Measurements from ENCODE around the gene PDCD5. TPM values are rescaled to one million over a fixed set of nuclear protein-coding genes. Genes with fewer than 3 reads are reported as not detected.

PDCD5 gene
- total and polyA plus RNA-seq, 10 donors: 41.6 to 95.9 (median 54.1) TPM

GRCh38 chr19:32544917-32545316 lies 36.1 kb upstream of the PDCD5 start:
- no peak for DNase-seq
- H3K9me3 ChIP-seq: no peaks in the 10 kb centered on the region
- intact Hi-C loops (cut with DNase I; ENCODE audit: low total_unique reads): no loop called here
- TF ChIP-seq CTCF (IDR thresholded peaks at IDR 0.05 in 8 of 11, conservative IDR thresholded peaks at IDR 0.05 in 3 of 11) (no peak), POLR2A (IDR thresholded peaks at IDR 0.05) (no peak), POLR2AphosphoS5 (IDR thresholded peaks at IDR 0.05) (no peak)
- whole genome bisulfite sequencing, 5 donors: 82 to 89% (median 84%) methylated on average over 6 to 7 of the region's 7 CpGs
- H3K4me1 ChIP-seq: no peaks in the 10 kb centered on the region
- no peak overlapping the region for H3K4me3 ChIP-seq
- H3K27me3 ChIP-seq (replicated peaks in 1 of 7): no peaks in the 10 kb centered on the region
- H3K27ac ChIP-seq: no peak overlapping the region
- no peaks in the 10 kb centered on the region for H3K36me3 ChIP-seq

GRCh38 chr19:32550666-32551065 lies 30.3 kb upstream of the PDCD5 start:
- TF ChIP-seq POLR2AphosphoS5 (IDR thresholded peaks at IDR 0.05): no peak
- TF ChIP-seq POLR2A (IDR thresholded peaks at IDR 0.05): no peak
- no peaks in the 10 kb centered on the region for H3K4me1 ChIP-seq
- no peaks in the 10 kb centered on the region for H3K9me3 ChIP-seq
- no peak for DNase-seq
- 74 to 79% (median 75%) methylated on average over 5 of the region's 5 CpGs for WGBS, 5 donors
- no peaks in the 10 kb centered on the region for H3K27me3 ChIP-seq (replicated peaks in 1 of 7)
- no peaks in the 10 kb centered on the region for H3K36me3 ChIP-seq
- H3K27ac ChIP-seq: no peak overlapping the region
- intact Hi-C loops (cut with DNase I; ENCODE audit: low total_unique reads): no loop called here
- H3K4me3 ChIP-seq: no peak overlapping the region

- 58 to 100% (median 80%) methylated on average over 1 of the region's 1 CpG for WGBS, 5 donors
- Histone ChIP-seq H3K27ac (no peak overlapping the region), H3K9me3 (no peaks in the 10 kb centered on the region), H3K4me1 (no peaks in the 10 kb centered on the region), H3K27me3 (replicated peaks in 1 of 7) (peaks cover 0 to 17% (median 0%) of the 10 kb centered on the region in 7 donors), H3K36me3 (no peaks in the 10 kb centered on the region), H3K4me3 (no peak overlapping the region)
- no peak for TF ChIP-seq CTCF (IDR thresholded peaks at IDR 0.05 in 8 of 11, conservative IDR thresholded peaks at IDR 0.05 in 3 of 11)
- no peak for TF ChIP-seq POLR2A (IDR thresholded peaks at IDR 0.05)
- TF ChIP-seq POLR2AphosphoS5 (IDR thresholded peaks at IDR 0.05): no peak
- intact Hi-C loops (cut with DNase I; ENCODE audit: low total_unique reads): no loop called here
- no peak for DNase-seq
Observed at GRCh38 chr19:32555786-32556185, 25.2 kb upstream of the PDCD5 start.

- H3K9me3 ChIP-seq: no peaks in the 10 kb centered on the region
- no peaks in the 10 kb centered on the region for H3K36me3 ChIP-seq
- DNase-seq: peak; percentile 19
- 62 to 66% (median 64%) methylated on average over 10 of the region's 10 CpGs for WGBS, 5 donors
- TF ChIP-seq POLR2AphosphoS5 (IDR thresholded peaks at IDR 0.05) (no peak), POLR2A (IDR thresholded peaks at IDR 0.05) (no peak), CTCF (IDR thresholded peaks at IDR 0.05 in 8 of 11, conservative IDR thresholded peaks at IDR 0.05 in 3 of 11) (no peak)
- H3K27me3 ChIP-seq (replicated peaks in 1 of 7): peaks cover 0 to 17% (median 0%) of the 10 kb centered on the region in 7 donors
- H3K4me1 ChIP-seq: no peaks in the 10 kb centered on the region
- H3K27ac ChIP-seq: no peak overlapping the region
- H3K4me3 ChIP-seq: no peak overlapping the region
- intact Hi-C loops (cut with DNase I; ENCODE audit: low total_unique reads): no loop called here
Observed at GRCh38 chr19:32558607-32559228, 22.3 kb upstream of the PDCD5 start.
